ENCODE measurements around the gene IER5L.

The IER5L gene

DNA sequence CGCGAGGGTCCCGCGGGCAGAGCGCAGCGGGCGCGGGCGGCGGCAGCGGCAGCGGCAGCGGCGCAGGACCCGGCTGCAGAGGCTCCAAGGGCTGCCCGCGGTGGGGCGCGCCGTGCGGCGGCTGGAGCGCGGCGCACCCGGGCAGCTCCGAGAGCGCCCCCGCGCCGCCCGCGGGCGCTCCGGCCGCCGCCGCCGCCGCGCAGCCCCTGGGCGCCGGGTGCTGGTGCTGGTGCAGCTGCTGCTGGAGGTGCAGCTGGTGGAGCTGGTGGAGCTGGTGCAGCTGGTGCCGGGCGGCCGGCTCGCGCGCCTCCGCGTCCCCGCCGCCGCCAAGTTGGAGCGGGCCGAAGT, 644 bp downstream of the IER5L start:
- TF ChIP-seq, protein P1, sequence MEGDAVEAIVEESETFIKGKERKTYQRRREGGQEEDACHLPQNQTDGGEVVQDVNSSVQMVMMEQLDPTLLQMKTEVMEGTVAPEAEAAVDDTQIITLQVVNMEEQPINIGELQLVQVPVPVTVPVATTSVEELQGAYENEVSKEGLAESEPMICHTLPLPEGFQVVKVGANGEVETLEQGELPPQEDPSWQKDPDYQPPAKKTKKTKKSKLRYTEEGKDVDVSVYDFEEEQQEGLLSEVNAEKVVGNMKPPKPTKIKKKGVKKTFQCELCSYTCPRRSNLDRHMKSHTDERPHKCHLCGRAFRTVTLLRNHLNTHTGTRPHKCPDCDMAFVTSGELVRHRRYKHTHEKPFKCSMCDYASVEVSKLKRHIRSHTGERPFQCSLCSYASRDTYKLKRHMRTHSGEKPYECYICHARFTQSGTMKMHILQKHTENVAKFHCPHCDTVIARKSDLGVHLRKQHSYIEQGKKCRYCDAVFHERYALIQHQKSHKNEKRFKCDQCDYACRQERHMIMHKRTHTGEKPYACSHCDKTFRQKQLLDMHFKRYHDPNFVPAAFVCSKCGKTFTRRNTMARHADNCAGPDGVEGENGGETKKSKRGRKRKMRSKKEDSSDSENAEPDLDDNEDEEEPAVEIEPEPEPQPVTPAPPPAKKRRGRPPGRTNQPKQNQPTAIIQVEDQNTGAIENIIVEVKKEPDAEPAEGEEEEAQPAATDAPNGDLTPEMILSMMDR (IDR thresholded peaks at IDR 0.05; ENCODE audit: low read depth, low read length): no peak
- DNase-seq (ENCODE audit: low read depth, low spot score): no peak
- in situ Hi-C loops (cut with HindIII; ENCODE audit: low sequenced_read_pairs): no loop called here
- peak overlapping the region; percentile 80 for H3K4me3 ChIP-seq (ENCODE audit: low read depth, low read length)

DNA sequence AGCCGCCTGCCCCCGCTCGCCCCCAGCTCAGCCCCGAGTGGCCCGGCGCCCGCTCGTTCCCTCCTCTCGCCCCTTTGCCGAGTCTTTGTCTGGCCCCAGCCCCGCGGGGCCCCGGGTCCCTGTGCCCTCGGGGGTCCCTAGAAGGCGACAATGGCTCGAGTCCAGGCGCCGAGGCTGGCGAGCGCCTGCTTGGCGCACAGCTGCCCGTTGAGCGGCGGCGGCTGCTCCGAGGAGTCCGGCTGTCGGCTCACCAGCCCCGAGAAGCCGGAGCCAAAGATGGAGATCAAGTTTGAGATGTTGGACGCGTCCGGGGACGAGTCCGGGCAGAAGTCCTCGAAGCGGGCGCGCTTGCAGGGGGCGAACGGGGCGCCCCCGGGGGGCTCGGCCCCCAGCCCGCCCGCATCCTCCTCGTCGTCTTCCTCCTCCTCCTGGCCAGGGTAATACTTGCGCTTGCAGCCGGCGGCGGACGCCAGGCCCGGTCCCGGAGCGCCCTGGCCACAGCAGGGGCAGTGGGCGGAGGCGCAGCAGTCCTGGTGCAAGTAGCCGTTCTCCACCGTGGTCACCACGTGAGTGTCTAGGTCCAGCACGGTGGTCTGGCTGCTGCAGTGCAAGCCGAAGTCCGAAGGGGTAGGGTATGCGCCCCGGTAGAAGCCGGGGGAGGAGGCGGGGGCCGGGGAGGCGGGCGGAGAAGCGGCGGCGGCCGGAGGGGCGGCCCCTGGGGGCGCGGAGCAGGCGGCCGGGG, 1.2 kb downstream of the IER5L start:
- TF ChIP-seq, protein P1 (IDR thresholded peaks at IDR 0.05; ENCODE audit: low read depth, low read length): no peak
- DNase-seq (ENCODE audit: low read depth, low spot score): peak; percentile 49
- in situ Hi-C loops (cut with HindIII; ENCODE audit: low sequenced_read_pairs): no loop called here
- H3K4me3 ChIP-seq (ENCODE audit: low read depth, low read length): peak overlapping the region; percentile 80

DNA sequence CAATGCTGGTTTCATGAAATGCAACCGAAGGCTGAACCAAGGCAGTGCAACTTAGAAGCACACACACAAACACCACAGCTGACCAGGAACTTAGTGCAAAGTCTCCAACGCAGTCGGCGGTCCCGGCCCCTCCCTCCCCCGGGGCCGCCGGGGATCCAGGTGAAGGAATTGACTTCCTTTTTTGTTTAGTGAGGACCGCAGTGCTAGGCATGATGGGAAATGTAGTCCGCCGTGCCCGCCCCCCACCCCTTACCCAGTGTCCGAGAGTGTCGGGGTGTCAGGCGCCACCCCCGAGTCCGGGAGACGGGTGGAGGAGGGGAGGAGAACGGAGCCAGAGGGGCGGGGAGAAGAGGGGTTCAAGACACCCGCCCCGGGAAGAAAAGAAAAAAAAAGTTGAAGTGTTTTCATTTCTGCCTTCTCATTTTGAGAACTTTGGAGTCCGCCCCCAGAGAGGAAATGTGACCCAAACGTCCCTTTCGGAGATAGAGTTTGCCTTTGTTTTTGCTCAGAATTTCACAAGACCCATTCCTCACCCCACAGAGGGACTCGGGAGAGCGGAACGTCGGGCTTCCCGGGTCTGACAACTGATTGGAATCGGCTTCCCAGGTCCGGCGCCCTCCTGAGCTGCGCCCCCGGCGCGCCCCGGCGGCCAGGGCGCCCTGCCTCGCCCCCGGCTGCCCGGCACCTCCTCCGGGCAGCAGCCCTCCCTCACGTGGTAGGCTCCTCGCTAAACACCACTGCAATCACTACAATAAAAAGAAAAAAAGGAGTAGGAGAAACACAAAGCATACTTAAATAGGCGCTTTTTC, 2.0 kb downstream of the IER5L start:
- H3K4me3 ChIP-seq (ENCODE audit: low read depth, low read length): peak overlapping the region; percentile 80
- peak; percentile 95 for DNase-seq (ENCODE audit: low read depth, low spot score)
- in situ Hi-C loops (cut with HindIII; ENCODE audit: low sequenced_read_pairs): no loop called here
- TF ChIP-seq, protein P1 (IDR thresholded peaks at IDR 0.05; ENCODE audit: low read depth, low read length): no peak

DNA sequence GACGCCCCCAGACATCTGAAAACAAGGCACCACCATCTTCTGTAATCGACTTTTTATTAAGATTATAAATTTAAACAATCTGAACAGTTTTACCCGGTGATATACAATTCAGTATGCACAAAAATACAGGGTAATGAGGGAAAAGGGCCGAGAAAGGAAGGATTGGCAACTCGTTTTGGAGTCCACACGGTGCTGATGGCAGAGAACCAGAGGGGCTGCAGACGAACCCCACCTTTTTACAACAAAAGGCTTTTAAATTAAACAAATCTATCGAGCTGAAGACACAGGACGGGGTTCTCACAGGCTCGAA, 2.6 kb downstream of the IER5L start:
- TF ChIP-seq, protein P1 (IDR thresholded peaks at IDR 0.05; ENCODE audit: low read depth, low read length): no peak
- no peak for DNase-seq (ENCODE audit: low read depth, low spot score)
- H3K4me3 ChIP-seq (ENCODE audit: low read depth, low read length): peak overlapping the region; percentile 80
- in situ Hi-C loops (cut with HindIII; ENCODE audit: low sequenced_read_pairs): no loop called here

DNA sequence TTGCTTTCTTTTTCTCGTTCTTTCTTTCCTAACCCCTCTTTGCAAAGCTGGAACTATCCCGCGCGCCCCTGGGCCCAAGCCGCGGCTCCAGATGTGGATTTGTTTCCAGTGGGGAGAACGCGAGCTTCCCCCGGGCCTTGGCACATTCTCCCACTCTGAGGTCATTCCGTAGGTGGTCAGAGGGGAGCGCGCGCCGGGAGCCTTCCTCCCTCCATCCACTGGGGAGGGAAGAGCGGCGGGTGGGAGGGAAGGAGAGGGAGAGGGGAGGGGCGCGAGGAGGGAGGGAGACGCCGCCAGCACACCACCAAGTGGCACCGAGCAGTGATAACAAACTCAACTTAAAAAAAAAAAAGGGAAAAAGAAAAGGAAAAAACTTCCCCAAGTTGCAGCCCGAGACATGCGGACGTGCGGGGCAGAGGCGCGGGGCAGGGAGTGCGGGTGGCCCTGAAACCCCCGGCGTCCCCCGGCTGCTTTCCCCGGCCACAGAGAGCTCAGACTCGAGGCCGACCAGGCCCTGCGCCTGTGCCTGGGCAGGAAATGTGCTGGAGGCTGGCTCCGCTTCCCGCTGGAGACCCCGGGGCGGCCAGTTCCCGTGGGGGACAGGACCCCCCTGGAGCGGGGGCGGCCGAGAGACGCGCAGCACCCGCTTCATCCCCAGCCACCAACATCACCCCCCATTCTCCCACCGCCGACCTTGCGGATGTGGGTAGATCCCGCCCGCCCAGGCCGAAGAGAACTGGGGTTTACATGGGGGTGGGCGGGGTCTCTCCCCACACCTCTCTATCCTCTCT, 3.1 kb downstream of the IER5L start:
- in situ Hi-C loops (cut with HindIII; ENCODE audit: low sequenced_read_pairs): no loop called here
- peak overlapping the region; percentile 80 for H3K4me3 ChIP-seq (ENCODE audit: low read depth, low read length)
- peak; percentile 94 for DNase-seq (ENCODE audit: low read depth, low spot score)
- TF ChIP-seq, protein P1 (IDR thresholded peaks at IDR 0.05; ENCODE audit: low read depth, low read length): no peak

DNA sequence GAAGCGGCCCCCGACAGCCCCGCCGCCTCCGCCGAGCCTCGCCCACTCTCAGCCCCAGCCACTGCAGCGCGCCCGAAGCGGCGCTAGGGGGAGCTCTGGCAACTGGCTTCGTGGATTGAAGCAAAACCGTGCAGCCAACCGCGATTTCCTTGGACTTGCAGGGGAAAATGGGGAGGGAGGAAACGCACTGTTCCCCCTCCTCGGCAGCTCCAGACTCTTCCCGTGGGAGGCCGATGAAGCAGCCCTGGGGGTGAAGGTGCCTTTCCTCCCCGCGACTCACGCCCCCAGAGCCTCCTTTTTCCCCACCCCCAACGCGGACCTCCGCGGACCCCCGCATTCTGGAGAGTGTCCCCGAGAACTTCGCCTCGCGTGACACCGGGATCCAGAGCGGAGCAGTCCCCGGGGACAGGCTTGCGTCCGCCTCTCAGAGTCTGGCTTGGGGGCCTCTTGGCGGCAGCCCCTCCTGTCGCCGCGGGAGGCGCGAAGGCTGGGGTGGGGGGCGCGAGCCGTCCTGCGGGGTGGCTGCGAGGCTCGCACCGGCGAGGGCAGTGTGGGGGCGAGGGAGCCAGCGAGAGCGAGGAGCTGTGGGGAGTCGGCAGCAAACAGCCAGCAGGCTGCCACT, 3.8 kb downstream of the IER5L start:
- in situ Hi-C loops (cut with HindIII; ENCODE audit: low sequenced_read_pairs): no loop called here
- peak; percentile 93 for DNase-seq (ENCODE audit: low read depth, low spot score)

More for the DNA sequence above, 3.8 kb downstream of the IER5L start:
- H3K4me3 ChIP-seq (ENCODE audit: low read depth, low read length): peak overlapping the region; percentile 80
- TF ChIP-seq, protein P1 (IDR thresholded peaks at IDR 0.05; ENCODE audit: low read depth, low read length): peak; percentile 95

Measured in astrocyte of the spinal cord (primary cell).